ENCODE measurements around the gene FZD2. TPM values are rescaled to one million over a fixed set of nuclear protein-coding genes. Genes with fewer than 3 reads are reported as not detected.

Gene FZD2
- total RNA-seq, 4 donors from 2014 or later, result 0.26 to 22.8 (median 9.0) TPM

DNA sequence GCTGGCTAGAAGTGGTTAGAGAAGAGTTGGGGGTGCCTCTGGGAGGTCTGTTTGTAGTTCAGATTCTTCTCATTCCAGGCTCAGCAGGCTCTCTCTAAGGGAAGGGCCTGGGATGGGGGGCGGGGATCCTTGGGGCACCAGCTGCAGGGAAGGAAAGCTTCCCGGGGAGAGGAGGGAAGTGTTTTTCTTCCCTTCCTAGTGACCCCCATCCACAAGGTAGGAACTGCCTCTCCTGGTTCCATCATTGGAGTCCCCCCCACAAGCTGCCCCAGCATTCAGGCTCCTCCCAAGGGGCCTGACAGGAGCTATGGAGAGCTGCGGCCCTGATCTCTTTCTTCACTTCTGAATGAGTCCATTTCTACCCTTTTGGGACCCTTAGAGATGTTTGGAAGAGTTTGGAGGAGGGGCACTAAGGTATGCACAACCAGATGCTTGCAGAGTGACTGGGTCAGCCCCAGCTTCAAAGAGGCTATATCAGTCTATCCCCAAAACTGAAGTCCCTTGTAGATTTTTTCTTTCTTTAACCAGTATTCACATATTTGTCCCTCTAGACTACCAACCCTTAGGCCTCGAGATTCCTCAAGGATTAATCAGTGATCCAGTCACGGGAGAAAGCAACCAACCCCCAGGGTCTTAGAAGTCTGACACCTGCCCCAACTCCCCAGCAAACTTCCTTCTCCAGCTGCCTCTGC, 13.9 kb upstream of the FZD2 start:
- TF ChIP-seq CTCF (IDR thresholded peaks at IDR 0.05) (no peak), POLR2A (IDR thresholded peaks at IDR 0.05) (no peak)
- Histone ChIP-seq H3K27ac (no peak overlapping the region), H3K36me3 (no peaks in the 10 kb centered on the region), H3K4me1 (no peaks in the 10 kb centered on the region), H3K9me3 (no peaks in the 10 kb centered on the region), H3K4me3 (no peak overlapping the region), H3K27me3 (no peaks in the 10 kb centered on the region)
- no peak for DNase-seq
- intact Hi-C loops (cut with DNase I; ENCODE audit: low total_unique reads), result no loop called here

DNA sequence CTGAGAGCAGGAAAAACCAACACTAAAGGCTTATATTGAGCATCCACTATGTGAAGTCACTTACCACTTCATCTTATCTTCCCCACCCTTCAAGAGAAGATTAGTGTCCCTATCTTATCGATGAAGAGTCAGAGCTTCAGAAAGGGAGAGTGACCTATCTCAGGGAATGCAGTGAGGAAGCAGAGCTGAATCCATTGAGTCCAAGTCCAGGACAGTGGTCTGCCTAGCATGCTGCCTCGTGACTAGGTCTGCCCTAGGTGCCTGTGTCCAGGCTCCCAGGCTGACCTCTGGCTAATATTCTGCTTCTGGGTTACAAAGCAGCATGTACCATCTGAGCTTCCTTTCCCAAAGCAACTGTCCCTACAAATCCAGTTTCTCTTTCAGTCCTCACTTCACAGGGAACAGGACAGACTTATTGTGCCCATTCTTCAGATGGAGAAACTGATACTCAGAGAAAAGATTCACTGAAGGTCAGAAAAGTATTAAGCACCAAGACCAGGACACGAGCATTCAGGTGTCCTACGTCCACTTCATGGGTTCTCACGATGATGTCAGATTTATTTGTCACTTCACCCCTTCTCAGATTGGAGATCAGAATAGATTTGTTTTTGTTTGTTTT, 13.3 kb upstream of the FZD2 start:
- intact Hi-C loops (cut with DNase I; ENCODE audit: low total_unique reads), result no loop called here
- H3K27ac ChIP-seq, result no peak overlapping the region
- DNase-seq, result no peak
- H3K9me3 ChIP-seq, result no peaks in the 10 kb centered on the region
- TF ChIP-seq CTCF (IDR thresholded peaks at IDR 0.05) (no peak), POLR2A (IDR thresholded peaks at IDR 0.05) (no peak)
- H3K27me3 ChIP-seq, result no peaks in the 10 kb centered on the region
- H3K4me1 ChIP-seq, result no peaks in the 10 kb centered on the region
- H3K36me3 ChIP-seq, result no peaks in the 10 kb centered on the region
- no peak overlapping the region for H3K4me3 ChIP-seq

DNA sequence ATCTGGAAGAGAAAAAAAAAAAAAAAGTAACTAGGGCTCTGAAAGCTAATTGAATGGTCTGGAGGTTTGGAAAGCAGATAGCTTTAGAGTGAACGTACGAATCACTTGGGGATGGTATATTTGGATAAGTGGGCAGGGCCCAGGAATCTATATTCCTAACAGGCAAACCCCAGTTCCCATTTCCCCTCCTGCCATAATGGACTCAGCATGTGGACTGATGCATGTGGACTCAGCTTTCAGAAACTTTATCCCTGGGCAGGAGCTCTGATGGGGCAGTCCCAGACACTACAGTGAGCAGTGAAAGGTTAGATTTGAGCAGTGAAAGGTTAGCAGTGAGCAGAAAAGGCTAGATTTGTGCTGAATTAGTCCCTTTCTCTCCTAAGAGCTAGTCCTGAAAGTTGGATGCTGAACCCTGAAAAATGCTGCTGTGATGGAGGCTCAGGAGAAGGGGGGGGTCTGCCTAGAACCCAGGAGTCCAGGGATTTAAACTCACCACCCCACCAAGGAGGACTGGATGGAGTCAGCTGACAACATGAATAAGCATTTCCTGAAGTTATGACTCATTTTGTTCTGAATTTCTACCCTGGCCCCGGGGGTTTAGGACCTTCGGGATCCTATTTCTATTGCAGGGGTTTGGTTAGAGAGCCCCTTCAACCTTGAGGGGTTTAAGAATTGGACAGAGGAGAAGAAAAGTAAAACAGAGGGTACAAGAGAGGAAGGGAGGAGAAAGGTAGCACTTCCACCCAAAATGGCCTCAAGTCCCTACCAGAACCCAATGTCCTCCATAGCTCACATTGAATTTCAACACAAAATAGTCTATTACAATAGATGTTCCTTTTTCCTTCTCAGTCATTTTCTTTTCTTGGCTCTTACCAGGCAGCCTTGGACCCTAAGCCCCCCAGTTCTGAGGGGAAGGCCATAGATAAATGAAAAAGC, 10.3 kb upstream of the FZD2 start:
- Histone ChIP-seq H3K4me3 (no peak overlapping the region), H3K4me1 (no peaks in the 10 kb centered on the region), H3K27ac (no peak overlapping the region), H3K27me3 (no peaks in the 10 kb centered on the region), H3K36me3 (no peaks in the 10 kb centered on the region), H3K9me3 (no peaks in the 10 kb centered on the region)
- no peak for DNase-seq
- intact Hi-C loops (cut with DNase I; ENCODE audit: low total_unique reads), result no loop called here
- TF ChIP-seq POLR2A (IDR thresholded peaks at IDR 0.05) (no peak), CTCF (IDR thresholded peaks at IDR 0.05) (no peak)

- intact Hi-C loops (cut with DNase I; ENCODE audit: low total_unique reads), result no loop called here
- DNase-seq, result no peak
These were observed 9.5 kb upstream of the FZD2 start for GRCh38 chr17:44547625-44548267.

More at GRCh38 chr17:44547625-44548267, 9.5 kb upstream of the FZD2 start:
- Histone ChIP-seq H3K36me3 (no peaks in the 10 kb centered on the region), H3K9me3 (no peaks in the 10 kb centered on the region), H3K27ac (no peak overlapping the region), H3K27me3 (no peaks in the 10 kb centered on the region), H3K4me1 (no peaks in the 10 kb centered on the region), H3K4me3 (no peak overlapping the region)
- TF ChIP-seq POLR2A (IDR thresholded peaks at IDR 0.05) (no peak), CTCF (IDR thresholded peaks at IDR 0.05) (no peak)
